Activated T-cell treated with anti-CD3 and anti-CD28 coated beads, Interleukin-2, amount 50 U/mL, for 72 hours (primary cell): ENCODE results near the gene FGF14. TPM values are rescaled to one million over a fixed set of nuclear protein-coding genes. Genes with fewer than 3 reads are reported as not detected.

Source experiments
- ATAC-seq, 2 donors: fragments of 150-1000 bp; cut with Tn5 transposase; replicated peaks in 1 of 2; 2 replicates each; pipeline ENCODE4 v1.10.0; 2021; ENCODE audit warnings: moderate library complexity in 2 of 2, mild to moderate bottlenecking in 1 of 2
- DNase-seq, 2 donors: peaks; one replicate each; pipeline ENCODE4 v3.0.0; 2021 to 2022; ENCODE audit warnings: mixed read lengths in 1 of 2
- H3K27ac Mint-ChIP-seq: one replicate; pipeline ENCODE4 v1.8.0; 2022; ENCODE audit warnings: mild to moderate bottlenecking, moderate library complexity, mixed read lengths
- H3K27me3 Mint-ChIP-seq: one replicate; pipeline ENCODE4 v1.8.0; 2022; ENCODE audit warnings: low read depth, mixed read lengths
- H3K36me3 Mint-ChIP-seq, 2 donors: one replicate each; pipeline ENCODE4 v1.8.0; 2022; ENCODE audit warnings: mixed read lengths in 2 of 2, mild to moderate bottlenecking in 1 of 2; ENCODE audit not compliant: insufficient read depth in 2 of 2
- H3K4me1 Mint-ChIP-seq: one replicate; pipeline ENCODE4 v1.8.0; 2022; ENCODE audit warnings: low read depth, mixed read lengths
- H3K4me3 Mint-ChIP-seq, 2 donors: one replicate each; pipeline ENCODE4 v1.8.0; 2022; ENCODE audit warnings: mild to moderate bottlenecking in 2 of 2, mixed read lengths in 2 of 2, moderate library complexity in 2 of 2
- H3K9me3 Mint-ChIP-seq, 2 donors: one replicate each; pipeline ENCODE4 v1.8.0; 2022; ENCODE audit warnings: mixed read lengths in 2 of 2
- total RNA-seq, 2 donors: library from RNA; stranded (reverse); gene quantifications; one replicate each; pipeline ENCODE4 v1.2.3, GENCODE V29; 2022

FGF14 gene
- total RNA-seq, 2 donors from 2014 or later, result 0.23 TPM; not detected in 1

- Mint-ChIP-seq H3K27ac (no peak overlapping the region), H3K4me3 (no peak overlapping the region), H3K9me3 (no peaks in the 10 kb centered on the region), H3K27me3 (peaks cover 7% of the 10 kb centered on the region), H3K36me3 (no peaks in the 10 kb centered on the region), H3K4me1 (no peaks in the 10 kb centered on the region)
- ATAC-seq, result no peak
- DNase-seq, result no peak
Observed at GRCh38 chr13:102318233-102318632, 83.6 kb downstream of the FGF14 start.

GRCh38 chr13:102317593-102317992, 84.3 kb downstream of the FGF14 start:
- Mint-ChIP-seq H3K36me3 (no peaks in the 10 kb centered on the region), H3K4me3 (no peak overlapping the region), H3K27me3 (peaks cover 10% of the 10 kb centered on the region), H3K27ac (no peak overlapping the region), H3K9me3 (no peaks in the 10 kb centered on the region), H3K4me1 (no peaks in the 10 kb centered on the region)
- no peak for DNase-seq
- ATAC-seq, result no peak

- Mint-ChIP-seq H3K4me1 (no peaks in the 10 kb centered on the region), H3K36me3 (no peaks in the 10 kb centered on the region), H3K9me3 (no peaks in the 10 kb centered on the region), H3K27me3 (peaks cover 7% of the 10 kb centered on the region), H3K4me3 (no peak overlapping the region), H3K27ac (no peak overlapping the region)
- DNase-seq (no peak), ATAC-seq (no peak)
Observed at GRCh38 chr13:102316732-102317131, 85.1 kb downstream of the FGF14 start.

- H3K27ac Mint-ChIP-seq, result no peak overlapping the region
- no peak overlapping the region for H3K4me3 Mint-ChIP-seq
Observed at GRCh38 chr13:102312841-102313240, 89.0 kb downstream of the FGF14 start.

GRCh38 chr13:102311901-102312300, 89.9 kb downstream of the FGF14 start:
- DNase-seq (no peak), ATAC-seq (no peak)
- Mint-ChIP-seq H3K4me1 (no peaks in the 10 kb centered on the region), H3K36me3 (no peaks in the 10 kb centered on the region), H3K27me3 (peaks cover 7% of the 10 kb centered on the region), H3K27ac (no peak overlapping the region), H3K4me3 (no peak overlapping the region), H3K9me3 (no peaks in the 10 kb centered on the region)

More at GRCh38 chr13:102312841-102313240, 89.0 kb downstream of the FGF14 start:
- ATAC-seq (no peak), DNase-seq (no peak)
- H3K36me3 Mint-ChIP-seq, result no peaks in the 10 kb centered on the region
- peaks cover 7% of the 10 kb centered on the region for H3K27me3 Mint-ChIP-seq
- no peaks in the 10 kb centered on the region for H3K4me1 Mint-ChIP-seq
- H3K9me3 Mint-ChIP-seq, result no peaks in the 10 kb centered on the region

- Mint-ChIP-seq H3K36me3 (no peaks in the 10 kb centered on the region), H3K27me3 (peaks cover 7% of the 10 kb centered on the region), H3K4me1 (no peaks in the 10 kb centered on the region), H3K27ac (no peak overlapping the region), H3K4me3 (no peak overlapping the region), H3K9me3 (no peaks in the 10 kb centered on the region)
- DNase-seq (no peak), ATAC-seq (no peak)
Observed at GRCh38 chr13:102311419-102311796, 90.4 kb downstream of the FGF14 start.

- Mint-ChIP-seq H3K27me3 (peaks cover 7% of the 10 kb centered on the region), H3K9me3 (no peaks in the 10 kb centered on the region), H3K27ac (no peak overlapping the region), H3K4me1 (no peaks in the 10 kb centered on the region), H3K36me3 (no peaks in the 10 kb centered on the region), H3K4me3 (no peak overlapping the region)
- no peak for ATAC-seq
- DNase-seq, result no peak
Observed at GRCh38 chr13:102310691-102311418, 91.0 kb downstream of the FGF14 start.

- ATAC-seq (no peak), DNase-seq (no peak)
- Mint-ChIP-seq H3K4me1 (no peaks in the 10 kb centered on the region), H3K27me3 (peaks cover 11% of the 10 kb centered on the region), H3K27ac (no peak overlapping the region), H3K9me3 (no peaks in the 10 kb centered on the region), H3K36me3 (no peaks in the 10 kb centered on the region), H3K4me3 (no peak overlapping the region)
Observed at GRCh38 chr13:102309110-102309509, 92.7 kb downstream of the FGF14 start.

- Mint-ChIP-seq H3K4me3 (no peak overlapping the region), H3K4me1 (no peaks in the 10 kb centered on the region), H3K27ac (no peak overlapping the region), H3K9me3 (no peaks in the 10 kb centered on the region), H3K27me3 (peaks cover 12% of the 10 kb centered on the region), H3K36me3 (no peaks in the 10 kb centered on the region)
- DNase-seq (no peak), ATAC-seq (no peak)
Observed at GRCh38 chr13:102302534-102302933, 99.3 kb downstream of the FGF14 start.

- H3K27me3 Mint-ChIP-seq, result peaks cover 13% of the 10 kb centered on the region
- H3K4me1 Mint-ChIP-seq, result no peaks in the 10 kb centered on the region
Observed at GRCh38 chr13:102300379-102300778, 101.5 kb downstream of the FGF14 start.

GRCh38 chr13:102299366-102299765, 102.5 kb downstream of the FGF14 start:
- Mint-ChIP-seq H3K4me1 (no peaks in the 10 kb centered on the region), H3K27me3 (peaks cover 14% of the 10 kb centered on the region), H3K9me3 (no peaks in the 10 kb centered on the region), H3K4me3 (no peak overlapping the region), H3K36me3 (no peaks in the 10 kb centered on the region), H3K27ac (no peak overlapping the region)
- no peak for ATAC-seq
- no peak for DNase-seq

More at GRCh38 chr13:102300379-102300778, 101.5 kb downstream of the FGF14 start:
- Mint-ChIP-seq H3K9me3 (no peaks in the 10 kb centered on the region), H3K27ac (no peak overlapping the region), H3K36me3 (no peaks in the 10 kb centered on the region), H3K4me3 (no peak overlapping the region)
- no peak for DNase-seq
- no peak for ATAC-seq

GRCh38 chr13:102298051-102298450, 103.8 kb downstream of the FGF14 start:
- H3K4me3 Mint-ChIP-seq, result no peak overlapping the region
- no peak overlapping the region for H3K27ac Mint-ChIP-seq
- H3K9me3 Mint-ChIP-seq, result no peaks in the 10 kb centered on the region
- no peak for DNase-seq
- H3K36me3 Mint-ChIP-seq, result no peaks in the 10 kb centered on the region
- no peak for ATAC-seq
- peaks cover 10% of the 10 kb centered on the region for H3K27me3 Mint-ChIP-seq
- no peaks in the 10 kb centered on the region for H3K4me1 Mint-ChIP-seq

- no peak for ATAC-seq
- no peaks in the 10 kb centered on the region for H3K9me3 Mint-ChIP-seq
Observed at GRCh38 chr13:102295316-102296048, 106.4 kb downstream of the FGF14 start.

More at GRCh38 chr13:102295316-102296048, 106.4 kb downstream of the FGF14 start:
- no peak overlapping the region for H3K4me3 Mint-ChIP-seq
- peaks cover 10% of the 10 kb centered on the region for H3K27me3 Mint-ChIP-seq
- H3K27ac Mint-ChIP-seq, result no peak overlapping the region
- DNase-seq, result no peak
- no peaks in the 10 kb centered on the region for H3K36me3 Mint-ChIP-seq
- H3K4me1 Mint-ChIP-seq, result no peaks in the 10 kb centered on the region
